CD4-positive, alpha-beta T cell treated with Interleukin-10 for 1 hour (primary cell): ENCODE data around the gene GRK5.
"Not testable (repeated sequence)": the region's sequence is repeated elsewhere in the genome, so short reads cannot be mapped to it uniquely, and the experiment has no call there.

Experiments
- DNase-seq: peaks from one replicate; pipeline ENCODE4 v3.0.0-alpha.2; 2020

Gene GRK5

GRCh38 chr10:119225083-119225658 lies 17.8 kb downstream of the GRK5 start:
- DNase-seq: no peak

GRCh38 chr10:119227825-119228224 lies 20.5 kb downstream of the GRK5 start:
- no peak for DNase-seq

- no peak for DNase-seq
These were observed 24.3 kb downstream of the GRK5 start for GRCh38 chr10:119231654-119232053.

GRCh38 chr10:119232439-119232838 lies 25.1 kb downstream of the GRK5 start:
- not testable (repeated sequence) for DNase-seq

GRCh38 chr10:119233123-119233820 lies 25.9 kb downstream of the GRK5 start:
- DNase-seq: no peak

- no peak for DNase-seq
These were observed 26.4 kb downstream of the GRK5 start for GRCh38 chr10:119233821-119234220.

- no peak for DNase-seq
These were observed 28.0 kb downstream of the GRK5 start for GRCh38 chr10:119235356-119235755.

GRCh38 chr10:119237722-119238436 lies 30.5 kb downstream of the GRK5 start:
- no peak for DNase-seq

GRCh38 chr10:119238577-119238976 lies 31.2 kb downstream of the GRK5 start:
- no peak for DNase-seq

- DNase-seq: not testable (repeated sequence)
These were observed 31.6 kb downstream of the GRK5 start for GRCh38 chr10:119239015-119239414.

- DNase-seq: not testable (repeated sequence)
These were observed 32.3 kb downstream of the GRK5 start for GRCh38 chr10:119239630-119240029.

GRCh38 chr10:119241066-119241465 lies 33.7 kb downstream of the GRK5 start:
- DNase-seq: no peak

- DNase-seq: no peak
These were observed 34.8 kb downstream of the GRK5 start for GRCh38 chr10:119242186-119242585.

- DNase-seq: no peak
These were observed 36.1 kb downstream of the GRK5 start for GRCh38 chr10:119243488-119243887.

- no peak for DNase-seq
These were observed 36.6 kb downstream of the GRK5 start for GRCh38 chr10:119243967-119244366.

GRCh38 chr10:119245272-119245671 lies 37.9 kb downstream of the GRK5 start:
- DNase-seq: no peak

GRCh38 chr10:119246862-119247549 lies 39.6 kb downstream of the GRK5 start:
- DNase-seq: no peak

GRCh38 chr10:119247550-119247894 lies 40.2 kb downstream of the GRK5 start:
- no peak for DNase-seq

- no peak for DNase-seq
These were observed 40.8 kb downstream of the GRK5 start for GRCh38 chr10:119248184-119248583.

GRCh38 chr10:119248681-119249080 lies 41.3 kb downstream of the GRK5 start:
- no peak for DNase-seq

GRCh38 chr10:119250641-119251314 lies 43.4 kb downstream of the GRK5 start:
- no peak for DNase-seq

- no peak for DNase-seq
These were observed 43.9 kb downstream of the GRK5 start for GRCh38 chr10:119251315-119251708.

- no peak for DNase-seq
These were observed 44.7 kb downstream of the GRK5 start for GRCh38 chr10:119252051-119252465.
